Measurements from ENCODE around the gene INTU. TPM values are rescaled to one million over a fixed set of nuclear protein-coding genes. Genes with fewer than 3 reads are reported as not detected.

Gene INTU
- total and polyA plus RNA-seq, 9 of the 15 experiments (the other 6 are each of a cell fraction or from before 2014, with no cell fraction given), result 1.5 to 8.9 (median 3.9) TPM

GRCh38 chr4:127630152-127630551, 2.6 kb upstream of the INTU start (continued):
- TF ChIP-seq ZNF197 (CRISPR knock-in tag; IDR thresholded peaks at IDR 0.05; ENCODE audit: low read depth) (peak; percentile 88), SAP30 (IDR thresholded peaks at IDR 0.05; ENCODE audit: borderline replicate concordance, insufficient read depth, low read depth, low read length, poor library complexity, severe bottlenecking) (no peak), ZNF444 (CRISPR knock-in tag; IDR thresholded peaks at IDR 0.05) (peak; percentile 53; the same call in 1 of the 2 replicates), TAF15 (IDR thresholded peaks at IDR 0.05; ENCODE audit: low read depth, low read length) (no peak), ZNF707 (CRISPR knock-in tag; conservative IDR thresholded peaks at IDR 0.05) (0 out of 2 replicates have a peak, but pooled peaks have one; percentile 53), CXXC5 (CRISPR knock-in tag; IDR thresholded peaks at IDR 0.05) (peak; percentile 87), MEF2D (tag; conservative IDR thresholded peaks at IDR 0.05; ENCODE audit: low read depth) (peak; percentile 92), RNF219 (CRISPR knock-in tag; IDR thresholded peaks at IDR 0.05) (no peak), BHLHE40 (IDR thresholded peaks at IDR 0.05; ENCODE audit: low read length) (no peak), DIDO1 (tag; IDR thresholded peaks at IDR 0.05; ENCODE audit: low read depth) (peak; percentile 80), BRD9 (IDR thresholded peaks at IDR 0.05; ENCODE audit: low read depth, partially characterized antibody) (no peak), TEAD1 (CRISPR knock-in tag; IDR thresholded peaks at IDR 0.05) (peak in 1 of 2 experiments; percentile 90; a peak in 2 of 4 replicates), XRCC3 (IDR thresholded peaks at IDR 0.05) (no peak), ZNF445 (CRISPR knock-in tag; IDR thresholded peaks at IDR 0.05; ENCODE audit: low read depth) (no peak), ZNF41 (CRISPR knock-in tag; conservative IDR thresholded peaks at IDR 0.05) (peak; percentile 84), BRCA1 (IDR thresholded peaks at IDR 0.05) (no peak), BRCA1 (CRISPR knock-in tag; IDR thresholded peaks at IDR 0.05) (no peak), ZNF589 (CRISPR knock-in tag; IDR thresholded peaks at IDR 0.05; ENCODE audit: low read depth) (peak; percentile 85; the same call in 1 of the 2 replicates)
- TF ChIP-seq, protein P1, sequence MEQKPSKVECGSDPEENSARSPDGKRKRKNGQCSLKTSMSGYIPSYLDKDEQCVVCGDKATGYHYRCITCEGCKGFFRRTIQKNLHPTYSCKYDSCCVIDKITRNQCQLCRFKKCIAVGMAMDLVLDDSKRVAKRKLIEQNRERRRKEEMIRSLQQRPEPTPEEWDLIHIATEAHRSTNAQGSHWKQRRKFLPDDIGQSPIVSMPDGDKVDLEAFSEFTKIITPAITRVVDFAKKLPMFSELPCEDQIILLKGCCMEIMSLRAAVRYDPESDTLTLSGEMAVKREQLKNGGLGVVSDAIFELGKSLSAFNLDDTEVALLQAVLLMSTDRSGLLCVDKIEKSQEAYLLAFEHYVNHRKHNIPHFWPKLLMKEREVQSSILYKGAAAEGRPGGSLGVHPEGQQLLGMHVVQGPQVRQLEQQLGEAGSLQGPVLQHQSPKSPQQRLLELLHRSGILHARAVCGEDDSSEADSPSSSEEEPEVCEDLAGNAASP (IDR thresholded peaks at IDR 0.05), result no peak
- TF ChIP-seq, protein P2, sequence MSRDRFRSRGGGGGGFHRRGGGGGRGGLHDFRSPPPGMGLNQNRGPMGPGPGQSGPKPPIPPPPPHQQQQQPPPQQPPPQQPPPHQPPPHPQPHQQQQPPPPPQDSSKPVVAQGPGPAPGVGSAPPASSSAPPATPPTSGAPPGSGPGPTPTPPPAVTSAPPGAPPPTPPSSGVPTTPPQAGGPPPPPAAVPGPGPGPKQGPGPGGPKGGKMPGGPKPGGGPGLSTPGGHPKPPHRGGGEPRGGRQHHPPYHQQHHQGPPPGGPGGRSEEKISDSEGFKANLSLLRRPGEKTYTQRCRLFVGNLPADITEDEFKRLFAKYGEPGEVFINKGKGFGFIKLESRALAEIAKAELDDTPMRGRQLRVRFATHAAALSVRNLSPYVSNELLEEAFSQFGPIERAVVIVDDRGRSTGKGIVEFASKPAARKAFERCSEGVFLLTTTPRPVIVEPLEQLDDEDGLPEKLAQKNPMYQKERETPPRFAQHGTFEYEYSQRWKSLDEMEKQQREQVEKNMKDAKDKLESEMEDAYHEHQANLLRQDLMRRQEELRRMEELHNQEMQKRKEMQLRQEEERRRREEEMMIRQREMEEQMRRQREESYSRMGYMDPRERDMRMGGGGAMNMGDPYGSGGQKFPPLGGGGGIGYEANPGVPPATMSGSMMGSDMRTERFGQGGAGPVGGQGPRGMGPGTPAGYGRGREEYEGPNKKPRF (IDR thresholded peaks at IDR 0.05; ENCODE audit: low read depth, low read length), result no peak
- TF ChIP-seq, protein P3, sequence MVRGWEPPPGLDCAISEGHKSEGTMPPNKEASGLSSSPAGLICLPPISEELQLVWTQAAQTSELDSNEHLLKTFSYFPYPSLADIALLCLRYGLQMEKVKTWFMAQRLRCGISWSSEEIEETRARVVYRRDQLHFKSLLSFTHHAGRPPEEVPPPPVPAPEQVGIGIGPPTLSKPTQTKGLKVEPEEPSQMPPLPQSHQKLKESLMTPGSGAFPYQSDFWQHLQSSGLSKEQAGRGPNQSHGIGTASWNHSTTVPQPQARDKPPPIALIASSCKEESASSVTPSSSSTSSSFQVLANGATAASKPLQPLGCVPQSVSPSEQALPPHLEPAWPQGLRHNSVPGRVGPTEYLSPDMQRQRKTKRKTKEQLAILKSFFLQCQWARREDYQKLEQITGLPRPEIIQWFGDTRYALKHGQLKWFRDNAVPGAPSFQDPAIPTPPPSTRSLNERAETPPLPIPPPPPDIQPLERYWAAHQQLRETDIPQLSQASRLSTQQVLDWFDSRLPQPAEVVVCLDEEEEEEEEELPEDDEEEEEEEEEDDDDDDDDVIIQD (CRISPR knock-in tag; IDR thresholded peaks at IDR 0.05), result no peak
